Transverse colon (tissue), 4 donors: ENCODE results near the gene GSG1L. TPM values are rescaled to one million over a fixed set of nuclear protein-coding genes. Genes with fewer than 3 reads are reported as not detected.

ENCODE experiments used
- DNase-seq: peaks from one replicate; pipeline ENCODE4 v3.0.0-alpha.2; 2019
- H3K27ac ChIP-seq, 4 donors: fragments of 200-600 bp; sonication (generic); 2 replicates each; pipeline ENCODE4 v1.5.1; 2016 to 2018; ENCODE audit warnings: inconsistent platforms in 4 of 4
- H3K27me3 ChIP-seq: fragments of 200-600 bp; sonication (generic); 2 replicates; pipeline ENCODE4 v1.5.1; 2017; ENCODE audit warnings: inconsistent platforms
- H3K36me3 ChIP-seq, 4 donors: fragments of 200-600 bp; sonication (generic); 2 replicates each; pipeline ENCODE4 v1.5.1; 2017 to 2019; ENCODE audit warnings: inconsistent platforms in 4 of 4
- H3K4me1 ChIP-seq, 4 donors: fragments of 200-600 bp; sonication (generic); 2 replicates each; pipeline ENCODE4 v1.5.1; 2017 to 2020; ENCODE audit warnings: inconsistent platforms in 4 of 4
- H3K4me3 ChIP-seq, 4 donors: fragments of 200-600 bp; sonication (generic); 1 replicate in 1 of 4; 2 replicates in 3 of 4; pipeline versions ENCODE4 v1.5.1 to v1.6.1; 2017 to 2019; ENCODE audit warnings: inconsistent platforms in 4 of 4
- H3K9me3 ChIP-seq, 2 donors: fragments of 200-600 bp; sonication (generic); 2 replicates each; pipeline ENCODE4 v1.5.1; 2017 to 2019; ENCODE audit warnings: inconsistent platforms in 2 of 2
- EP300 ChIP-seq: sonication (generic); formaldehyde crosslinking; IDR thresholded peaks from one replicate; pipeline ENCODE4 v1.6.1; 2017; ENCODE audit warnings: antibody characterized with exemption, low read depth
- POLR2A ChIP-seq: fragments of 450-650 bp; IDR thresholded peaks from one replicate; pipeline ENCODE4 v1.6.1; 2016; ENCODE audit warnings: antibody characterized with exemption, mild to moderate bottlenecking, moderate library complexity
- POLR2AphosphoS5 ChIP-seq, 3 donors: sonication (generic); formaldehyde crosslinking; IDR thresholded peaks; one replicate each; pipeline ENCODE4 v1.6.1; 2016; ENCODE audit warnings: antibody characterized with exemption in 3 of 3
- WGBS, 2 donors: methylation state at CpG; one replicate each; pipeline ENCODE4 v1.1.5; 2018; ENCODE audit warnings: low coverage in 1 of 2; 5-methylcytosine and 5-hydroxymethylcytosine counted together
- in situ Hi-C, 4 donors: fragments of 200-750 bp; cut with MboI; loops; one replicate each; pipeline versions ENCODE4 v1.15.0 to v1.15.1; 2017; ENCODE audit warnings: low sequenced_read_pairs in 3 of 4, low pct_ligation_motif_present in 1 of 4, low pct_unique_long_range_greater_than_20kb in 1 of 4
- intact Hi-C: fragments of 100-400 bp; cut with DNase I; formaldehyde crosslinking; loops from one replicate; pipeline ENCODE4 v1.15.1; 2023; ENCODE audit warnings: low total_unique reads
- total RNA-seq, 4 donors: library from RNA; depleted of rRNA; stranded (reverse); fragments of >200 nt; gene quantifications; one replicate each; pipeline ENCODE4 v1.1.0, GENCODE V29; 2016
- TF ChIP-seq, protein P1 (sequence below), 5 experiments: fragments of 200-600 bp in 3 of 5; fragments of 450-650 bp in 2 of 5; sonication (generic) in 3 of 5; IDR thresholded peaks; 1 replicate in 2 of 5; 2 replicates in 3 of 5; pipeline ENCODE4 v1.5.1; 2016 to 2017; ENCODE audit warnings: antibody characterized with exemption in 5 of 5, inconsistent platforms in 3 of 5, mild to moderate bottlenecking in 2 of 5, moderate library complexity in 1 of 5

GSG1L gene
- total RNA-seq, 4 donors from 2014 or later, result not detected

DNA sequence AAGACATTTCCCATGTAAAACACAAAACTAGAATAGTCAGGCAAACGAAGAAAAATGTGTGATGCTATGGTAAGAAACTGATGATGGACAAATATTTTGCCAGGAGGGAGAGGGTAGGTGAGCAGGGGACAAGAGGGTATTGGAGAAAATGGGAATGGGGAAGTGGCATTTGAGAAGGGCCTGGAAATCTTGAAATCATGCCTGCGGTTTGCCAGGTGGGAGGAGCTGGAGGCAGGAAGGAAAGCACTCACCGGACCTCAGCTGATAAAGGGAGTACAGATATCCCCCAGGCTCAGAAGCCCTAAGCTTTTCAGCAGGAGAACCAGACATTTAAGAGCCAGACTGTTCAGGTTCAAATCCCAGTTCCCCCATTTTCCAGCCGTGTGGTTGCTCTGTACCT, 103.6 kb downstream of the GSG1L start:
- in situ Hi-C loops (no loop called here), intact Hi-C loops (no loop called here)
- no peak overlapping the region for H3K4me3 ChIP-seq
- H3K27ac ChIP-seq, result no peak overlapping the region
- no peak for DNase-seq
- no peaks in the 10 kb centered on the region for H3K27me3 ChIP-seq
- TF ChIP-seq, protein P1, sequence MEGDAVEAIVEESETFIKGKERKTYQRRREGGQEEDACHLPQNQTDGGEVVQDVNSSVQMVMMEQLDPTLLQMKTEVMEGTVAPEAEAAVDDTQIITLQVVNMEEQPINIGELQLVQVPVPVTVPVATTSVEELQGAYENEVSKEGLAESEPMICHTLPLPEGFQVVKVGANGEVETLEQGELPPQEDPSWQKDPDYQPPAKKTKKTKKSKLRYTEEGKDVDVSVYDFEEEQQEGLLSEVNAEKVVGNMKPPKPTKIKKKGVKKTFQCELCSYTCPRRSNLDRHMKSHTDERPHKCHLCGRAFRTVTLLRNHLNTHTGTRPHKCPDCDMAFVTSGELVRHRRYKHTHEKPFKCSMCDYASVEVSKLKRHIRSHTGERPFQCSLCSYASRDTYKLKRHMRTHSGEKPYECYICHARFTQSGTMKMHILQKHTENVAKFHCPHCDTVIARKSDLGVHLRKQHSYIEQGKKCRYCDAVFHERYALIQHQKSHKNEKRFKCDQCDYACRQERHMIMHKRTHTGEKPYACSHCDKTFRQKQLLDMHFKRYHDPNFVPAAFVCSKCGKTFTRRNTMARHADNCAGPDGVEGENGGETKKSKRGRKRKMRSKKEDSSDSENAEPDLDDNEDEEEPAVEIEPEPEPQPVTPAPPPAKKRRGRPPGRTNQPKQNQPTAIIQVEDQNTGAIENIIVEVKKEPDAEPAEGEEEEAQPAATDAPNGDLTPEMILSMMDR (IDR thresholded peaks at IDR 0.05), result no peak
- no peak for TF ChIP-seq EP300
- TF ChIP-seq POLR2A, result no peak
- no peak for TF ChIP-seq POLR2AphosphoS5 (IDR thresholded peaks at IDR 0.05)
- 29 to 38% methylated on average over 4 of the region's 4 CpGs for WGBS, 2 donors
- H3K36me3 ChIP-seq, result no peaks in the 10 kb centered on the region
- peaks cover 3 to 5% of the 10 kb centered on the region in 2 donors for H3K9me3 ChIP-seq
- H3K4me1 ChIP-seq, result no peaks in the 10 kb centered on the region

DNA sequence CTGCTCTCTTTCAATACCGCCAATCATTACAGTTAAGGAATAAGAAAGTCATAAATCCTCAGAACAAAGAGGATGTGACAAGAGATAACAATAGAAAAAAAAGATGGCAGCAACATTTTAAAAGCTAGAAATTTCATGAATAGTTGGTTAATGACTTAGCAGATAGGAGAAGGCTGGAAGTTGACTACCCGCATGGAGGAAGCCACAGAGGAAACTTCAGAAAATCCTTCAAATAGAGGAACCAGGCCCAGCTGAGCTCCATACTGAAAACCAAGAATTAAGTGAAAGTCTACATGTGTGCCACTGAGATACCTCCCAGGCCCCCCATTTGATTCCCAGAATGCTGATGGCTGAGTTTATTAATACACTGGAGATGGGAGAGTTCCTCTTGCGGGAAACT, 109.3 kb downstream of the GSG1L start:
- intact Hi-C loops (no loop called here), in situ Hi-C loops (no loop called here)
- TF ChIP-seq EP300, result no peak
- TF ChIP-seq, protein P1 (IDR thresholded peaks at IDR 0.05), result no peak
- no peak for TF ChIP-seq POLR2AphosphoS5 (IDR thresholded peaks at IDR 0.05)
- TF ChIP-seq POLR2A, result no peak
- no peak for DNase-seq
- Histone ChIP-seq H3K36me3 (no peaks in the 10 kb centered on the region), H3K4me3 (no peak overlapping the region), H3K27ac (no peak overlapping the region), H3K9me3 (peaks cover 0 to 3% of the 10 kb centered on the region in 2 donors), H3K27me3 (peaks cover 3% of the 10 kb centered on the region), H3K4me1 (no peaks in the 10 kb centered on the region)
- 59 to 74% methylated on average over 2 to 3 of the region's 3 CpGs for WGBS, 2 donors

DNA sequence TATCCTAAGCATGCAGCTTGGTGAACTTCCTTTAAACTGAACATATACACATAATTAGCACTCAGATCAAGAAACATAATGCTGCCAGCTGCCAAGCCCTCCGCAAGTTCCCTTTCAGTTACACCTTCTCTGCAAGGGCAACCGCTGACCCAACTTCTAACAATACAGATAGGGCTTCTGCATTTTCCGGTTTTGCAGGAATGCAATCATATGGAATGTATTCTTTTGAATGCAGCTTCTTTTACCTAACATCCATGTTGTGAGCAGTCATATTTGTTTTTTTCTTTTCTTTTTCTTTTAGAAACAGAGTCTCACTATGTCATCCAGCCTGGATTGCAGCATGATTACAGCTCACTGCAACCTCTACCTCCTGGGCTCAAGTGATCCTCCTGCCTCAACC, 110.7 kb downstream of the GSG1L start:
- 68 to 81% methylated on average over 3 of the region's 3 CpGs for WGBS, 2 donors
- no peaks in the 10 kb centered on the region for H3K4me1 ChIP-seq
- no peak overlapping the region for H3K27ac ChIP-seq
- TF ChIP-seq POLR2AphosphoS5 (IDR thresholded peaks at IDR 0.05) (no peak), EP300 (no peak), POLR2A (no peak)
- TF ChIP-seq, protein P1 (IDR thresholded peaks at IDR 0.05), result no peak
- peaks cover 0 to 3% of the 10 kb centered on the region in 2 donors for H3K9me3 ChIP-seq
- in situ Hi-C loops (no loop called here), intact Hi-C loops (no loop called here)
- H3K27me3 ChIP-seq, result peaks cover 3% of the 10 kb centered on the region
- no peaks in the 10 kb centered on the region for H3K36me3 ChIP-seq
- DNase-seq, result no peak
- H3K4me3 ChIP-seq, result no peak overlapping the region

DNA sequence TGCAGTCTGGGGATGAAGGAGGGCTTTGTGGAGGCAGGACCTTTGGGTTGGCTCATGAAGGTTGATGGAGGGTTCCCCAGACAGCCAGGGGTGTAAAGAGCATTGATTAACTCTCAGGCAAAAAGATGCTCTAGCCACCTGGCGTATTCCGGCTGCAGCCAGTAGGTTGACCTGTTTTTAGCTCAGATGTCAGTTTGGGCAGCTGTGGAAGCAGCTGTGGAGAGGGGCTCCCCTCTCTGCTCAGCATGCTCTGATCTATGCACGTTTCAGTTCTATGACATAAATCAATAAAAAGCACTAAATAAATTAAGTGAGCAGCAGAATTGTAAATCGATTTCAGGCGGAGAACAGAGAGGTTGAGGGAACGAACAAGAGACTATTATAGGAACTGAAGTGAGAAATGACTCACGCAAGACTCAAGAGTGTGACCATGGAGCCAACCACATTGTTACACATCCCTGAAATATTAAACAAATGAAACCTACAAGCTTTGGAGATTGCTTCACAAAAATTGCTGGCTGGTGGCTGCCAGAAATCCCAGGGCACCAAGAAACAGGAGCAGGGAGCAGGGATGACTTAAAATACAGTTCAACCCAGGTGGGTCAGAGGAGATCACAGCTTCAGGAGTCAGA, 111.9 kb downstream of the GSG1L start:
- Histone ChIP-seq H3K9me3 (peaks cover 0 to 3% of the 10 kb centered on the region in 2 donors), H3K4me3 (no peak overlapping the region), H3K4me1 (no peaks in the 10 kb centered on the region), H3K36me3 (no peaks in the 10 kb centered on the region), H3K27me3 (peaks cover 3% of the 10 kb centered on the region), H3K27ac (no peak overlapping the region)
- in situ Hi-C loops, result no loop called here
- intact Hi-C loops, result no loop called here
- no peak for DNase-seq
- TF ChIP-seq, protein P1 (IDR thresholded peaks at IDR 0.05), result no peak
- no peak for TF ChIP-seq EP300
- no peak for TF ChIP-seq POLR2AphosphoS5 (IDR thresholded peaks at IDR 0.05)
- no peak for TF ChIP-seq POLR2A
- 65 to 75% methylated on average over 5 to 7 of the region's 7 CpGs for WGBS, 2 donors
